ENCODE data around the gene INSL4.

GRCh38 chr9:5230554-5230953 lies 665 bp upstream of the INSL4 start:
- TF ChIP-seq CTCF (IDR thresholded peaks at IDR 0.05) (no peak), POLR2A (IDR thresholded peaks at IDR 0.05) (no peak)
